Sigmoid colon (tissue), 7 donors: ENCODE results near the gene SLC35G6. TPM values are rescaled to one million over a fixed set of nuclear protein-coding genes. Genes with fewer than 3 reads are reported as not detected.

Source experiments
- DNase-seq: peaks from one replicate; pipeline ENCODE4 v3.0.0-alpha.2; 2019
- H3K27ac ChIP-seq, 4 donors: fragments of 200-600 bp; sonication (generic); one replicate each; pipeline ENCODE4 v1.5.1; 2016 to 2019; ENCODE audit warnings: mild to moderate bottlenecking in 1 of 4
- H3K27me3 ChIP-seq, 3 donors: fragments of 200-600 bp; sonication (generic); one replicate each; pipeline ENCODE4 v1.5.1; 2019; ENCODE audit warnings: mild to moderate bottlenecking in 1 of 3
- H3K36me3 ChIP-seq, 4 donors: fragments of 200-600 bp; sonication (generic); one replicate each; pipeline ENCODE4 v1.5.1; 2016 to 2019
- H3K4me1 ChIP-seq, 4 donors: fragments of 200-600 bp; sonication (generic); one replicate each; pipeline ENCODE4 v1.5.1; 2017 to 2019
- H3K4me3 ChIP-seq, 4 donors: fragments of 200-600 bp; sonication (generic); one replicate each; pipeline ENCODE4 v1.5.1; 2017 to 2019; ENCODE audit warnings: mild to moderate bottlenecking in 2 of 4, moderate library complexity in 1 of 4
- H3K9me3 ChIP-seq, 4 donors: fragments of 200-600 bp in 3 of 4; sonication (generic) in 3 of 4; one replicate each; pipeline versions ENCODE4 v1.5.1 to v1.6.1; 2013 to 2019
- CTCF ChIP-seq, 4 experiments: fragments of 450-650 bp in 3 of 4; fragments of 200-600 bp in 1 of 4; IDR thresholded peaks; one replicate each; pipeline ENCODE4 v1.5.1; 2016 to 2019; ENCODE audit warnings: antibody characterized with exemption in 4 of 4, mild to moderate bottlenecking in 3 of 4, moderate library complexity in 2 of 4
- EP300 ChIP-seq, 4 donors: sonication (generic); formaldehyde crosslinking; IDR thresholded peaks; one replicate each; pipeline ENCODE4 v1.6.1; 2017; ENCODE audit warnings: antibody characterized with exemption in 4 of 4
- POLR2A ChIP-seq, 2 donors: fragments of 450-650 bp; IDR thresholded peaks; one replicate each; pipeline ENCODE4 v1.6.1; 2016; ENCODE audit warnings: antibody characterized with exemption in 2 of 2, mild to moderate bottlenecking in 2 of 2, moderate library complexity in 2 of 2
- POLR2AphosphoS5 ChIP-seq, 4 donors: sonication (generic); formaldehyde crosslinking; IDR thresholded peaks; one replicate each; pipeline ENCODE4 v1.6.1; 2017; ENCODE audit warnings: antibody characterized with exemption in 4 of 4
- WGBS, 2 donors: extraction: QIAGEN DNeasy Blood & Tissue Kit; methylation state at CpG; one replicate each; pipeline ENCODE4 v1.1.7; 2013; 5-methylcytosine and 5-hydroxymethylcytosine counted together
- intact Hi-C: fragments of 100-400 bp; cut with DNase I; formaldehyde crosslinking; loops from one replicate; pipeline ENCODE4 v1.15.1; 2023
- polyA plus RNA-seq, 3 donors: library from polyadenylated mRNA; stranded (reverse); fragments of 200-250 nt; gene quantifications; one replicate each; pipeline ENCODE4 v1.2.3, GENCODE V29; 2013
- total RNA-seq, 4 donors: library from RNA; depleted of rRNA; stranded (reverse); fragments of >200 nt; gene quantifications; one replicate each; pipeline ENCODE4 v1.1.0, GENCODE V29; 2016
- donor health status: healthy with polysubstance abuse.
- donor health status: Bipolar disorder and iron deficiency.
- donor health status: healthy.

Gene SLC35G6
- total and polyA plus RNA-seq, 7 donors: not detected

- H3K27ac ChIP-seq: peak overlapping the region; percentile 94 to 100 (median 97)
- WGBS, 2 donors: 0 to 1% methylated on average over 38 of the region's 38 CpGs
- no peaks in the 10 kb centered on the region for H3K9me3 ChIP-seq
- peak; percentile 99 for DNase-seq
- H3K36me3 ChIP-seq: no peaks in the 10 kb centered on the region
- TF ChIP-seq POLR2A (IDR thresholded peaks at IDR 0.05) (peak; percentile 54 to 70), POLR2AphosphoS5 (IDR thresholded peaks at IDR 0.05) (peak; percentile 58 to 82 (median 80)), CTCF (IDR thresholded peaks at IDR 0.05) (no peak), EP300 (IDR thresholded peaks at IDR 0.05) (peak in 2 of 4 donors; percentile 83 to 86)
- H3K4me3 ChIP-seq: peak overlapping the region; percentile 63 to 72 (median 64)
- intact Hi-C loops: loop anchor here (1.0 to 10.0 kb wide), 6 partner anchors 78 to 351 kb away; partner anchors contain the start of genes EIF5A, KDM6B and SENP3
- H3K4me1 ChIP-seq: peaks cover 0 to 66% (median 56%) of the 10 kb centered on the region in 4 donors
- H3K27me3 ChIP-seq: no peaks in the 10 kb centered on the region
Observed at GRCh38 chr17:7483255-7484066, 2.2 kb downstream of the SLC35G6 start.

GRCh38 chr17:7484067-7484918 is 3.0 kb downstream of the SLC35G6 start, which contains the start of gene POLR2A:
Gene POLR2A, plus strand, starts transcription at chr17:7484366.
- Histone ChIP-seq H3K27me3 (no peaks in the 10 kb centered on the region), H3K4me3 (peak within 1 kb of the TSS; percentile 63 to 72 (median 64)), H3K27ac (peak within 1 kb of the TSS; percentile 94 to 100 (median 97)), H3K4me1 (peaks cover 0 to 74% (median 61%) of the 10 kb centered on the region in 4 donors), H3K9me3 (no peaks in the 10 kb centered on the region), H3K36me3 (no peaks in the 10 kb centered on the region)
- TF ChIP-seq EP300 (IDR thresholded peaks at IDR 0.05): peak in 2 of 4 donors; percentile 29 to 70
- TF ChIP-seq CTCF (IDR thresholded peaks at IDR 0.05): no peak
- TF ChIP-seq POLR2AphosphoS5 (IDR thresholded peaks at IDR 0.05): peak; percentile 100
- peak; percentile 100 for TF ChIP-seq POLR2A (IDR thresholded peaks at IDR 0.05)
- peak; percentile 100 for DNase-seq
- 0 to 1% methylated on average over 64 of the region's 64 CpGs for WGBS, 2 donors
- intact Hi-C loops: loop anchor here (1.0 to 10.0 kb wide), 5 partner anchors 77 to 351 kb away; partner anchors contain the start of genes EIF5A, KDM6B and SENP3

GRCh38 chr17:7484919-7485377 is 3.7 kb downstream of the SLC35G6 start:
- H3K27me3 ChIP-seq: no peaks in the 10 kb centered on the region
- TF ChIP-seq POLR2A (IDR thresholded peaks at IDR 0.05) (no peak), EP300 (IDR thresholded peaks at IDR 0.05) (no peak), POLR2AphosphoS5 (IDR thresholded peaks at IDR 0.05) (no peak), CTCF (IDR thresholded peaks at IDR 0.05) (no peak)
- no peaks in the 10 kb centered on the region for H3K9me3 ChIP-seq
- 0% methylated on average over 19 of the region's 19 CpGs for WGBS, 2 donors
- no peak for DNase-seq
- intact Hi-C loops: loop anchor here (1.0 to 10.0 kb wide), 5 partner anchors 76 to 350 kb away; partner anchors contain the start of genes EIF5A, KDM6B and SENP3
- H3K4me1 ChIP-seq: peaks cover 0 to 71% (median 59%) of the 10 kb centered on the region in 4 donors
- H3K36me3 ChIP-seq: no peaks in the 10 kb centered on the region
- H3K4me3 ChIP-seq: peak overlapping the region; percentile 35 to 72 (median 64)
- H3K27ac ChIP-seq: peak overlapping the region; percentile 94 to 100 (median 97)

- intact Hi-C loops: loop anchor here (10.0 kb wide), 1 partner anchor 349 kb away; the partner anchor contains the start of gene KDM6B
- Histone ChIP-seq H3K27ac (peak overlapping the region in 2 of 4 donors; percentile 94 to 100), H3K4me3 (peak overlapping the region in 1 of 4 donors; percentile 72), H3K9me3 (no peaks in the 10 kb centered on the region), H3K27me3 (no peaks in the 10 kb centered on the region), H3K4me1 (peaks cover 0 to 61% (median 53%) of the 10 kb centered on the region in 4 donors), H3K36me3 (no peaks in the 10 kb centered on the region)
- TF ChIP-seq CTCF (IDR thresholded peaks at IDR 0.05): no peak
- TF ChIP-seq EP300 (IDR thresholded peaks at IDR 0.05): no peak
- TF ChIP-seq POLR2A (IDR thresholded peaks at IDR 0.05): no peak
- TF ChIP-seq POLR2AphosphoS5 (IDR thresholded peaks at IDR 0.05): no peak
- 38 to 50% methylated on average over 3 of the region's 3 CpGs for WGBS, 2 donors
- no peak for DNase-seq
Observed at GRCh38 chr17:7486181-7486580, 4.9 kb downstream of the SLC35G6 start.
